Endothelial cell of umbilical vein (primary cell): Measurements from ENCODE around the gene INTS2. TPM values are rescaled to one million over a fixed set of nuclear protein-coding genes. Genes with fewer than 3 reads are reported as not detected.

ENCODE experiments used
- BruUV-seq: library from RNA; stranded (reverse); fragments of 400-500 nt; replicated peaks from 2 replicates; lab custom pipeline; 2021; lab: Mats Ljungman, UMichigan
- CTCF ChIA-PET: fragments of 300-600, 350-600 bp; sonication (Branson Sonifier 250); formaldehyde crosslinking; loops from one replicate; lab custom pipeline; 2021; ENCODE audit warnings: antibody characterized with exemption, inconsistent platforms; lab: Charles Lee
- POLR2A ChIA-PET: fragments of 300-600, 350-600 bp; sonication (Branson Sonifier 250); formaldehyde crosslinking; loops from one replicate; lab custom pipeline; 2021; ENCODE audit warnings: antibody characterized with exemption, inconsistent platforms; lab: Charles Lee
- DNase-seq: peaks from one replicate; pipeline ENCODE4 v3.0.0-alpha.2; 2011; ENCODE audit warnings: low read depth, low spot score
- FAIRE-seq: peaks from 2 replicates; lab custom pipeline; 2011; peaks lifted over from hg19 to GRCh38; lab: Jason Lieb, UNC
- H2AFZ ChIP-seq: 2 replicates; pipeline ENCODE4 v1.6.0; 2012; ENCODE audit warnings: low read depth, low read length, control low read depth, inconsistent platforms
- H3K27ac ChIP-seq: 2 replicates; pipeline ENCODE4 v1.5.1; 2011; ENCODE audit warnings: low read depth, mild to moderate bottlenecking, control low read depth, low read length, moderate library complexity; ENCODE audit not compliant: insufficient read depth
- H3K27me3 ChIP-seq, 2 experiments: 2 replicates each; pipeline versions ENCODE4 v1.6.0 to v1.6.1; 2011; ENCODE audit warnings: low read length in 2 of 2, mixed read lengths in 1 of 2; ENCODE audit not compliant: control insufficient read depth in 2 of 2, insufficient read depth in 2 of 2
- H3K36me3 ChIP-seq, 2 experiments: 2 replicates in 1 of 2; 3 replicates in 1 of 2; pipeline ENCODE4 v1.5.1; 2011; ENCODE audit warnings: low read length in 2 of 2, mild to moderate bottlenecking in 1 of 2, moderate library complexity in 1 of 2; ENCODE audit not compliant: control insufficient read depth in 2 of 2, insufficient read depth in 2 of 2; ENCODE audit errors: extremely low read depth in 1 of 2
- H3K4me1 ChIP-seq: 3 replicates; pipeline ENCODE4 v1.5.1; 2011; ENCODE audit warnings: mild to moderate bottlenecking, low read length; ENCODE audit not compliant: control insufficient read depth, insufficient read depth; ENCODE audit errors: extremely low read depth
- H3K4me2 ChIP-seq: 2 replicates; pipeline ENCODE4 v1.6.1; 2011; ENCODE audit warnings: low read length, control low read depth, mixed read lengths; ENCODE audit not compliant: insufficient read depth
- H3K4me3 ChIP-seq, 3 experiments: fragments of 200-600 bp in 1 of 3; sonication (generic), shearing (Covaris generic) in 1 of 3; replicated peaks in 1 of 3; 2 replicates each; pipeline ENCODE4 v1.5.1; 2011 to 2016; ENCODE audit warnings: control low read depth in 3 of 3, low read length in 3 of 3, mild to moderate bottlenecking in 2 of 3, inconsistent platforms in 1 of 3, low read depth in 1 of 3, moderate library complexity in 1 of 3; ENCODE audit not compliant: insufficient read depth in 1 of 3
- H3K79me2 ChIP-seq: 2 replicates; pipeline ENCODE4 v1.6.0; 2012; ENCODE audit warnings: low read length, inconsistent platforms; ENCODE audit not compliant: control insufficient read depth, insufficient read depth
- H3K9ac ChIP-seq: replicated peaks from 2 replicates; pipeline ENCODE3; 2011; ENCODE audit warnings: low read length, control low read depth; ENCODE audit not compliant: insufficient read depth; ENCODE audit errors: extremely low read depth
- H3K9me1 ChIP-seq: replicated peaks from 3 replicates; pipeline ENCODE4 v1.6.0; 2011; ENCODE audit warnings: mild to moderate bottlenecking, low read length; ENCODE audit not compliant: control insufficient read depth, insufficient read depth; ENCODE audit errors: extremely low read depth
- H3K9me3 ChIP-seq: replicated peaks from 2 replicates; pipeline ENCODE4 v1.5.1; 2012; ENCODE audit warnings: low read length, inconsistent platforms; ENCODE audit not compliant: control insufficient read depth, insufficient read depth
- H4K20me1 ChIP-seq: replicated peaks from 2 replicates; pipeline ENCODE3; 2011; ENCODE audit warnings: mild to moderate bottlenecking, low read length; ENCODE audit not compliant: control insufficient read depth, insufficient read depth; ENCODE audit errors: extremely low read depth
- CTCF ChIP-seq, 2 donors: IDR thresholded peaks; 1 replicate in 1 of 2; 2 replicates in 1 of 2; pipeline ENCODE4 v1.5.1; 2011; ENCODE audit warnings: low read length in 2 of 2, mild to moderate bottlenecking in 2 of 2, moderate library complexity in 2 of 2, control low read depth in 1 of 2, inconsistent platforms in 1 of 2, low read depth in 1 of 2; ENCODE audit not compliant: insufficient read depth in 1 of 2; ENCODE audit errors: extremely low read depth in 1 of 2
- EZH2 ChIP-seq: IDR thresholded peaks from 2 replicates; pipeline ENCODE4 v1.6.1; 2012; ENCODE audit warnings: borderline replicate concordance, low read depth, mild to moderate bottlenecking, moderate library complexity, low read length, inconsistent platforms; ENCODE audit not compliant: severe bottlenecking
- FOS ChIP-seq: IDR thresholded peaks from 2 replicates; pipeline ENCODE4 v1.6.1; 2011; ENCODE audit warnings: mild to moderate bottlenecking, low read length, moderate library complexity, borderline replicate concordance; ENCODE audit not compliant: insufficient read depth
- GATA2 ChIP-seq: IDR thresholded peaks from 2 replicates; pipeline ENCODE4 v1.7.0; 2011; ENCODE audit warnings: low read depth, mild to moderate bottlenecking, moderate library complexity, mixed read lengths, low read length; ENCODE audit not compliant: insufficient read length, insufficient read depth
- JUN ChIP-seq: IDR thresholded peaks from 2 replicates; pipeline ENCODE4 v1.6.1; 2011; ENCODE audit warnings: borderline replicate concordance, low read depth; ENCODE audit not compliant: insufficient read length, insufficient read depth
- MAX ChIP-seq: IDR thresholded peaks from 2 replicates; pipeline ENCODE4 v1.6.1; 2011; ENCODE audit not compliant: insufficient read depth, insufficient read length
- MYC ChIP-seq: IDR thresholded peaks from one replicate; pipeline ENCODE4 v1.6.1; 2011; ENCODE audit warnings: mild to moderate bottlenecking, low read depth, low read length
- POLR2A ChIP-seq: IDR thresholded peaks from 2 replicates; pipeline ENCODE4 v1.6.1; 2012; ENCODE audit warnings: low read depth, mild to moderate bottlenecking, control low read depth, low read length
- POLR2AphosphoS5 ChIP-seq: IDR thresholded peaks from 2 replicates; pipeline ENCODE4 v1.6.1; 2012; ENCODE audit warnings: low read depth, mild to moderate bottlenecking, control low read depth, low read length, moderate library complexity; ENCODE audit not compliant: insufficient read depth
- dilution Hi-C: fragments of 300-500 bp; cut with MboI; formaldehyde crosslinking; loops from one replicate; pipeline ENCODE4 v1.15.0; 2019; ENCODE audit warnings: low sequenced_read_pairs; ENCODE audit not compliant: extremely low pct_ligation_motif_present
- intact Hi-C: fragments of 100-400 bp; cut with micrococcal nuclease; formaldehyde crosslinking; loops from one replicate; pipeline ENCODE4 v1.10.0; 2022
- polyA plus RNA-seq, 4 experiments: library from polyadenylated mRNA; depleted of rRNA in 3 of 4; stranded (reverse) in 3 of 4; unstranded in 1 of 4; fragments of >200 nt; gene quantifications; 2 replicates each; pipeline versions ENCODE4 v1.2.1 to v1.2.3, GENCODE V29; 2011 to 2012; ENCODE audit warnings: missing spikeins in 1 of 4
- total RNA-seq: library from RNA; stranded (reverse); gene quantifications from 2 replicates; pipeline ENCODE4 v1.2.3, GENCODE V29; 2021

Gene INTS2
- total and polyA plus RNA-seq, 2 donors (not counting 3 experiments of a cell fraction or from before 2014, with no cell fraction given), result 6.2 to 13.4 TPM

GRCh38 chr17:61848247-61848646 lies 79.5 kb downstream of the INTS2 start:
- Histone ChIP-seq H2AFZ (no peak overlapping the region), H3K9me1 (no peaks in the 10 kb centered on the region), H3K36me3 (peaks cover 0 to 7% of the 10 kb centered on the region in 2 experiments), H3K79me2 (no peaks in the 10 kb centered on the region), H3K4me2 (no peak overlapping the region), H3K4me3 (no peak overlapping the region), H3K9ac (no peak overlapping the region), H3K9me3 (no peaks in the 10 kb centered on the region), H3K27ac (no peak overlapping the region), H3K4me1 (no peaks in the 10 kb centered on the region), H4K20me1 (no peaks in the 10 kb centered on the region), H3K27me3 (no peaks in the 10 kb centered on the region)
- BruUV-seq, result no TSS peak
- ChIA-PET CTCF (no interaction called here), POLR2A (no interaction called here)
- no peak for DNase-seq
- no peak for TF ChIP-seq MYC
- no peak for TF ChIP-seq POLR2A
- TF ChIP-seq FOS, result no peak
- dilution Hi-C loops, result no loop called here
- intact Hi-C loops, result no loop called here
- no peak for FAIRE-seq

- CTCF ChIA-PET, result no interaction called here
Observed at GRCh38 chr17:61847659-61848058, 80.1 kb downstream of the INTS2 start.

More at GRCh38 chr17:61847659-61848058, 80.1 kb downstream of the INTS2 start:
- Histone ChIP-seq H4K20me1 (no peaks in the 10 kb centered on the region), H3K4me3 (no peak overlapping the region), H3K4me2 (no peak overlapping the region), H3K9ac (no peak overlapping the region), H3K27me3 (no peaks in the 10 kb centered on the region), H3K9me1 (no peaks in the 10 kb centered on the region), H3K4me1 (no peaks in the 10 kb centered on the region), H3K27ac (no peak overlapping the region), H3K36me3 (peaks cover 0 to 7% of the 10 kb centered on the region in 2 experiments), H2AFZ (no peak overlapping the region), H3K9me3 (no peaks in the 10 kb centered on the region), H3K79me2 (no peaks in the 10 kb centered on the region)
- FAIRE-seq, result no peak
- dilution Hi-C loops, result no loop called here
- DNase-seq, result no peak
- BruUV-seq, result no TSS peak
- POLR2A ChIA-PET, result no interaction called here
- intact Hi-C loops, result no loop called here
- TF ChIP-seq POLR2A, result no peak
- no peak for TF ChIP-seq CTCF (IDR thresholded peaks at IDR 0.05; ENCODE audit: extremely low read depth in 1 of 2, insufficient read depth in 1 of 2, low read depth in 1 of 2, low read length in 2 of 2)
- TF ChIP-seq GATA2, result no peak
- TF ChIP-seq MAX, result no peak
- TF ChIP-seq MYC, result no peak
- TF ChIP-seq JUN, result no peak
- no peak for TF ChIP-seq EZH2
- TF ChIP-seq FOS, result no peak
- no peak for TF ChIP-seq POLR2AphosphoS5
